Loucy (cell line): ENCODE data around the gene NOD1.

ENCODE experiments used
- EZH2phosphoT487 ChIP-seq: fragments of 200-600 bp; IDR thresholded peaks from 2 replicates; pipeline ENCODE4 v1.6.1; 2018; ENCODE audit warnings: antibody characterized with exemption, mild to moderate bottlenecking, moderate library complexity, borderline replicate concordance
- TF ChIP-seq, protein P1 (sequence below): fragments of 200-600 bp; sonication (generic); conservative IDR thresholded peaks from 2 replicates; pipeline ENCODE4 v1.5.1; 2014; ENCODE audit warnings: mild to moderate bottlenecking, antibody characterized with exemption, low read length

DNA sequence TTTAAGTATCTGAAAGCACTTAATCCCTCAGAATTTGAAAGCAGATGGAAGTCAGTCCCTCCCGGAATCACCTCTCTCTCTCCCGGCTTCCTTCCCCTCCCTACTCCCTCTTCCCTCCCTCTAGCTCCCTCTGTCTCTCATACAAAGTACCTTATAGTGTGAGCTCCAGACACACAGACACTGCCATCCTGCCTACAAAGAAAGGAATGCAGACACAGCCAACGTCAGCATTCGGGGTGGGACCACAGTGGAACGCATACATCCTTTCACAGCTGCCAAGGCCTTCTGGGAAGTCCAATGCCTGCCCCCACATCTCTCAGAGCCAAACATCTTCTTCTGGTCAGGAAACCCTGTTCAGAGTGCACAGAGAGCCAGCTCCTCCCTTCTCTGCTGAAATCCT lies 9.3 kb downstream of the NOD1 start:
- TF ChIP-seq, protein P1, sequence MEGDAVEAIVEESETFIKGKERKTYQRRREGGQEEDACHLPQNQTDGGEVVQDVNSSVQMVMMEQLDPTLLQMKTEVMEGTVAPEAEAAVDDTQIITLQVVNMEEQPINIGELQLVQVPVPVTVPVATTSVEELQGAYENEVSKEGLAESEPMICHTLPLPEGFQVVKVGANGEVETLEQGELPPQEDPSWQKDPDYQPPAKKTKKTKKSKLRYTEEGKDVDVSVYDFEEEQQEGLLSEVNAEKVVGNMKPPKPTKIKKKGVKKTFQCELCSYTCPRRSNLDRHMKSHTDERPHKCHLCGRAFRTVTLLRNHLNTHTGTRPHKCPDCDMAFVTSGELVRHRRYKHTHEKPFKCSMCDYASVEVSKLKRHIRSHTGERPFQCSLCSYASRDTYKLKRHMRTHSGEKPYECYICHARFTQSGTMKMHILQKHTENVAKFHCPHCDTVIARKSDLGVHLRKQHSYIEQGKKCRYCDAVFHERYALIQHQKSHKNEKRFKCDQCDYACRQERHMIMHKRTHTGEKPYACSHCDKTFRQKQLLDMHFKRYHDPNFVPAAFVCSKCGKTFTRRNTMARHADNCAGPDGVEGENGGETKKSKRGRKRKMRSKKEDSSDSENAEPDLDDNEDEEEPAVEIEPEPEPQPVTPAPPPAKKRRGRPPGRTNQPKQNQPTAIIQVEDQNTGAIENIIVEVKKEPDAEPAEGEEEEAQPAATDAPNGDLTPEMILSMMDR, result peak; percentile 16; the same call in 1 of the 2 replicates
- no peak for TF ChIP-seq EZH2phosphoT487
